ENCODE data around the gene AMDHD2.

AMDHD2 gene

DNA sequence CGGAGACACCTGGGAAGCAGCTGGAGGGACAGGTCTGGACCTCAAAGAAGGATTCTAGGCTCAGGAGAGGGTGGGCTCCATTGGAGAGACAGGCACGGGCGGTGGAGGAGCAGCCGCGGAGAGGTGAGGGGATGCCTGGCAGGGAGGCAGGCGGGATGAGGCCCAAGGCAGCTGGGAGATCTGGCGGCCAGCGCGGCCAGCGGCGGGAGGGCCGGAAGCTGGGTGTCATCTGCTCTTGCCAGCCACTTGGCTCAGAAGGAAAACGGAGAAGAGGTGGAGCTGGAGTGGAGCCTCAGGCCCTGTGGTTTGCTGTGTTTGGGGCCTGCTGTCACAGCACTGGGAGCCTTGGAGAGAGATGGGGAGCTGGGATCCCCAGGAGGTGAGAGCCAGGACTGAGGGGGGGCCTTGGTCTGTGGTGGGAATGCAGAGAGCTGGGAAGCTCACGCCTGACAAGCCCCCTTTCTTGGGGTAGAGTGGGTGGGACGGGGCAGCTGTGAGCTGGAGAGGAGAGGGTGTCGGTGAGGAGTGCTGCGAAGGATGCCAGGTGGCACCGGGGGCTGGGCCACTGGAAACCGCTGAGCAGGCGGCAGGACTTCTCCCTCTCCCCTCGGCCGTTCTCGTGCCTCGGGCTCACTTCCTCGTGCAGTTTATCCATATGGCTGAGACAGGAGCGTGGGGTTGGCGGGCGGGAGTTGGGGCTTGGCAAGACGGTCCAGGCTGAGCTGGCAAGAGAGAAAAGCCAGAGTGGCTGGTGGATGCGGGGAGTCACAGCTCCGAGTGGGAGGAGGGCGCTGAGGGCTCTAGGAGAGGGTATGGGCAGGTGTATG is 37.2 kb upstream of the AMDHD2 start:
- no peak for DNase-seq (ENCODE audit: low read depth in 2 of 2, low spot score in 1 of 2)

DNA sequence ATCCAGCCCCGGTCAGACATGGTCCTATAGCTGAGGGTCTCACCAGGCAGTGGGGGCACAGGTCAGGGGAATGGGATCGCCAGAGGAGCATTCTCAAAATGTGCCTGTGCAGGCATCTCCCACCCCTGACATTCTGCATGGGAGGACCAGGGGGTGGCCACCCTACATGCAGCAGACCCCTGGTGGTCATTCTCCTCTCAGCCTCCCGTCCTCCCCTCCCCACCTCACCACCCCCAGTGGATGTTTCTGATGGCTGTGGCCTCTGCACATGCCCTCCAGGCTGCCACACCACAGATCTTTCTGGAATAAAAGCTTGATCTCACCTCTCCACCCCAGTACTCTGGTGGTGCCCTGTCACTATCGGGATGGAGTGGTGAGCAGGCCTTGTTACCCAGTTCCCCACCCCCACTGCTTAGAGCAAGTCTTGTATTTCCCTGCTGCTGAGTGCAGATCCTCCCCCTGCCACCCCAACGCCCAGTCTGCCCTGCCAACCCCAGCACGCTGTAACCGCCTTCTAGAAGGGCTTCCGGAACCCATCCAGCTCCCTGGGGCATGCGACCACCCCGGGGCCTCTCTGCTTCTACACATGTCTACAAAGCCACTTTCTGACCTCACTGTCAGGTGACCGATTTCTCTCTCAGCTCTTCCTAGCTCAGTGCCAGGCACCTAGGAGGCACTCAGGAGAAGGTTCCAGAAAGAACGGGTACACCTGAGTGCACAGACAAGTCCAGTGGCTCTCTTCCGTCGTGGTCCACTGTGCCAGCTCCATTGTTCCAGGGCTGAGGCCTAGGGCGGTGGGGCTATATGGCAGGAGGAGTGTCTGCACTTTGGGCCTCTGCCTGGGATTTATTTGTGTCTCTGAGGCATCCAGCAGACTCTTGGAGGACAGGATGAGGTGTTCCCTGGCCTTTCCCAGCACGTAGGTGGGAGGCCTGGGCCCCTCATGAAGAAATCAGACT is 36.0 kb upstream of the AMDHD2 start:
- no peak for DNase-seq (ENCODE audit: low read depth in 2 of 2, low spot score in 1 of 2)

DNA sequence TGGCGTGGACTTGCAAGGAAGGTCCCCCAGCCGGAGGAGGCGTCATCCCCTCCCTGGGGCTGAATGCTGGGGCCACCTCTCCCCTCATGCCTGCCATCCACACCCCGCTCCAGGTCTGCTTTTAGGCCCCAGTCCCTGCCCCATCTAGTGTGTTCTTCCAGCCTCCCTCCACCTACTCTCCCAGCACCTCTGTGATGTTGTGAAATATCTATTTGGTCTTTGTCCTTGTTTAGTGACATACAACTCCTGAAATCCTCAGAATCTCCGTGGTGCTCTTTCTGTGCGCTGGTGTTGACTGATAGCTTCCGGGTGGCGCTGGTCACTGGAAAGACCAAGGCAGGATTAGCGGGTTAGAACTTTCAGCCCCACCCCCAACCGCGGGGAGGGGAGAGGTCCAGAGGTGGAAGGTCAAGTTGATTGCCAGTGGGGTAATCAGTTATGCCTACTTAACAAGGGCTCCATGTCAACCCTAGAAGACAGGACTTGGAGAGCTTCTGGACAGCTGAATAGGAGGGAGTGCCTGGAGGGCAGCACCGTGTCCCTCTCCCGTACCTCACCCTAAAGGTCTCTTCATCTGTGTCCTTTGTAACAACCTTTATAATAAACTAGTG is 35.2 kb upstream of the AMDHD2 start:
- DNase-seq (ENCODE audit: low read depth in 2 of 2, low spot score in 1 of 2): no peak

GRCh38 chr16:2485811-2486507 is 34.2 kb upstream of the AMDHD2 start:
- DNase-seq (ENCODE audit: low read depth in 2 of 2, low spot score in 1 of 2): no peak

- peak; percentile 63 to 73 for DNase-seq (ENCODE audit: low read depth in 2 of 2, low spot score in 1 of 2)
Measured at GRCh38 chr16:2486645-2487516, 33.3 kb upstream of the AMDHD2 start.

DNA sequence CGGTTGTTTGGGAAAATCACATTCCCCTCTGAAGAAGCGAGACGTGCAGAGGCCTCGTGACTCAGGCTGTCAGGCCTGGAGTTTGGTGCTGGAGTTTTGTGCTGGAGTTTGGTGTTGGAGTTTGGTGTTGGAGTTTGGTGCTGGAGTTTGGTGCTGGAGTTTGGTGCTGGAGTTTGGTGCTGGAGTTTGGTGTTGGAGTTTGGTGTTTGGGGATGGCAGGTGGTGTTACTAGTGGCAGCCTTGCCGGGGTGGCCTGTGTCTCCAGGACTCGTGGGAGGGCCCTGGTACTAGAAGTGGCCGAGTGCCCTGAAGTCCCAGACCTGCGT is 32.7 kb upstream of the AMDHD2 start:
- DNase-seq (ENCODE audit: low read depth in 2 of 2, low spot score in 1 of 2): no peak

DNA sequence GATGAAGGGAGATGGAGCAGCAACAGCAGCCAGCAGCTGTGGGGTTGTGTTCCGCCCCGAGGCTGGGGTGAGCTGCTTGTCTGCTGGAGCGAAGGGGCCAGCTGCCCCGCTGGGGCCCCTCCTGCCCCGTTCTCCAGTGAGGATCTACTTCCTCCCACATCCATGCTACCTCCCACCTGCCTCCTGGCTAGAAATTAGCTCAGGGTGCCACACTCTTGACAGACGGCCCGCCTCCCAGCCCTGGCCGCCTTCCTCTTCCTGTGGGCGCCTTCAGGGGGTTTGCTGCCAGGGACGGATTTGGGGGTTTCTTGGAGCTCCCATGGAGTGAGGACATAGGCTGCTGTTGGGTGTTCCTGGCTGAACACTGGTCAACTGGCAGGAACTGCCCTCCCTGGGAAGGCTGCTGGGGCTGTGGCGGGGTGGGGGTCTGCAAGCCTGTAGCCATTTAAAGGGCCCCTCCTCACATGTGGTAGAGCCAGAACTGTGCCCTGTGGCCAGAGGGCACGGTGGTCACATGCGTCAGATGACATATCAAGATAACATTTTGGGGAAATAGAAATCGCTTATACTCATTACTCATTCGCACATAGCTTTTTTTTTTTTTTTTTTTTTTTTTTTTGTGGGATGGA is 32.2 kb upstream of the AMDHD2 start:
- no peak for DNase-seq (ENCODE audit: low read depth in 2 of 2, low spot score in 1 of 2)

DNA sequence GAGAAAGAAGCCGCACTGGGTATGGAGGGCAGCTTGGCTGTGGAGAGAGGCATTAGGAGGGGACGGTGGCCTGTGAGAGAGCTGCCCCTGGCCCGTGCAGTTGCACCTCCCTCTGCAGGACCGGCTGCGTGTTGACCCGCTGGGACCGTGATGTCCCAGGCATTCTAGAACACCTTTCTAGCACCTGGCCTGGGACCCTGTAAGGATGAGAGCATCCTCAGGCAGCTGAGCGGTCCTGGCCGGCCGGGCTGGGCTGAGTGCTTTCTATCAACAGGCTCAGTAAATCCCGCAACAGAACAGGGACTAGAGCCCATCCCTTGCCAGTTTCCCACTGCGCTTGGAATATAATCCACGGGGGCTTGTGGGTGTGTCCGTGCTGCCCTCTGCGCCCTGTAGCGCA is 30.6 kb upstream of the AMDHD2 start:
- no peak for DNase-seq (ENCODE audit: low read depth in 2 of 2, low spot score in 1 of 2)

- no peak for DNase-seq (ENCODE audit: low read depth in 2 of 2, low spot score in 1 of 2)
Measured at GRCh38 chr16:2490190-2491105, 29.7 kb upstream of the AMDHD2 start.

DNA sequence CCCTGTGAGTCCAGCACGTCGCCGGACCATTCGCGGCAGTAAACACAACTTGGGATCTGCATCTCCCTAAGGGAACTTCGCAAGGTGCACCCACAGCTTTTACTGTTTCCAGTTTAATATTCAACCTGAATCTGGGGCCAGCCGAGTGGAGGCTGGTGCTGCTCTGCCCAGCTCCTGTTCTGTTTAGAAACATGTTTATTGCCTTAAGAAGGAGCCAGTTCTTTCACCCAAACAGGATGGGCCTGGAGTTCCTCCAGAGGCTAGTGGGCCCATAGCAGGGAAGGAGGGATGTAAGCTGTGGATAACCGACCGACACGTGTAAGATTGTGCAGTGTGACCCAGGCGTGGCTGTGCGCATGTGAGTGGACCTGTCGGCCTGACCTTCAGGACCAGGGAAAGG is 27.9 kb upstream of the AMDHD2 start:
- DNase-seq (ENCODE audit: low read depth in 2 of 2, low spot score in 1 of 2): no peak

DNA sequence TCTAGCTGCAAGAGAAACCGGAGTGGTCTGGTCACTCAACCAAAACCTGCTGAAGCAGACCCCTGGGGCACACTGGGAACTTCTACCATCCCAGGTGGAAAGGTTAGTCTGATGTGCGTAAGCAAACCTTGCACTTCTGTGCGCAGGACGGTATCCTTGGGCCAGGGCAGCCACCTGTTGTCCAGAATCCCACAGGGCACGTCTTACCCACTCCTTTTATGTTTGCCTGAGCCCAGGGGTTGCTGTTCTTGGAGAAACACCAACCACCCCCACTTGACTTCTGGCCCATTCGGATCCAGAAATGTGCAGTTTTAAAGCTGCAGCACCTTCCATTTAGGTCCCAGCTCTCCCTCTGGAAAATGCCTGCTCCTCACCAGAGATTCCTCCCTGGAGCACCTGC is 26.6 kb upstream of the AMDHD2 start:
- no peak for DNase-seq (ENCODE audit: low read depth in 2 of 2, low spot score in 1 of 2)

DNA sequence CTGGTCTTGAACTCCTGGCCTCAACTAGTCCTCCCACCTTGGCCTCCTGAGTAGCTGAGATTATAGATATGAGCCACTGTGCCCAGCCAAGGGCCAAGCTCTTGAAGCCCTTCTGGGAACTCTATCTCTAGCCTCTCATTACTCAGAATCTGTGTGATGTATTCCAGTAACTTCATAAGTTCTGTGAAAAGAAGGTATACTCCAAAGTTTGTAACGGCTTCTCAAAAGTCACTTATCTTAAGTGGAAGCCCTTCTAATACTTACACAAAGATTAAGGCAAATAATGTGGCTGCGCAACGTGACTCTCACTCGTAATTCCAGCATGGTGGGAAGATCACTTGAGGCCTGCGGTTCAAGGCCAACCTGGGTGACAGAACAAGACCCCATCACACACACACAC is 25.6 kb upstream of the AMDHD2 start:
- no peak for DNase-seq (ENCODE audit: low read depth in 2 of 2, low spot score in 1 of 2)

DNA sequence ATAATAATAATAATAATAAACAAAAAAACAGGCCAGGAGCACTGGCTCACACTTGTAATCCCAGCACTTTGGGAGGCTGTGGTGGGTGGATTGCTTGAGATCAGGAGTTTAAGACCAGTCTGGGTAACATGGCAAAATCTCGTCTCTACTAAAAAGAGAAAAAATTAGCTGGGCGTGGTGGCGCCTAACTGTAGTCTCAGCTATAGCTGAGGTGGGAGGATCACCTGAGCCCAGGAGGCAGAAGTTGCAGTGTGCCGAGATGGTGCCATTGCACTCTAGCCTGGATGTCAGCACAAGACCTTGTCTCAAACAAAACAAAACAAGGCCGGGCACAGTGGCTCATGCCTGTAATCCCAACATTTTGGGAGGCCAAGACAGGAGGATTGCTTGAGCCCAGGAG is 25.1 kb upstream of the AMDHD2 start:
- no peak for DNase-seq (ENCODE audit: low read depth in 2 of 2, low spot score in 1 of 2)

DNA sequence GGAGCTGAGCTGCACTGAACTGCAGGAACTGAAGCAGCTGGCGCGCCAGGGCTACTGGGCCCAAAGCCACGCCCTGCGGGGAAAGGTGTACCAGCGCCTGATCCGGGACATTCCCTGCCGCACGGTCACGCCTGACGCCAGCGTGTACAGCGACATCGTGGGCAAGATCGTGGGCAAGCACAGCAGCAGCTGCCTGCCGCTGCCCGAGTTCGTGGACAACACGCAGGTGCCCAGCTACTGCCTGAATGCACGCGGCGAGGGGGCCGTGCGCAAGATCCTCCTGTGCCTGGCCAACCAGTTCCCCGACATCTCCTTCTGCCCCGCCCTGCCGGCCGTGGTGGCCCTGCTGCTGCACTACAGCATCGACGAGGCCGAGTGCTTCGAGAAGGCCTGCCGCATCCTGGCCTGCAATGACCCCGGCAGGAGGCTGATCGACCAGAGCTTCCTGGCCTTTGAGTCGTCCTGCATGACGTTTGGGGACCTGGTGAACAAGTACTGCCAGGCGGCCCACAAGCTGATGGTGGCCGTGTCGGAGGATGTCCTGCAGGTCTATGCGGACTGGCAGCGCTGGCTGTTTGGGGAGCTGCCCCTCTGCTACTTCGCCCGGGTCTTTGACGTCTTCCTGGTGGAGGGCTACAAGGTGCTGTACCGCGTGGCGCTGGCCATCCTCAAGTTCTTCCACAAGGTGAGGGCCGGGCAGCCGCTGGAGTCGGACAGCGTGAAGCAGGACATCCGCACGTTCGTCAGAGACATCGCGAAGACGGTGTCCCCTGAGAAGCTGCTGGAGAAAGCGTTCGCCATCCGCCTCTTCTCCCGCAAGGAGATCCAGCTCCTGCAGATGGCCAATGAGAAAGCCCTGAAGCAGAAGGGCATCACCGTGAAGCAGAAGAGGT is 23.7 kb upstream of the AMDHD2 start:
- DNase-seq (ENCODE audit: low read depth in 2 of 2, low spot score in 1 of 2): no peak

- no peak for DNase-seq (ENCODE audit: low read depth in 2 of 2, low spot score in 1 of 2)
Measured at GRCh38 chr16:2497116-2497630, 23.0 kb upstream of the AMDHD2 start.

GRCh38 chr16:2497695-2498484 is 22.3 kb upstream of the AMDHD2 start:
- DNase-seq (ENCODE audit: low read depth in 2 of 2, low spot score in 1 of 2): no peak

All from stimulated activated CD8-positive, alpha-beta memory T cell treated with anti-CD3 and anti-CD28 coated beads, Interleukin-4, amount 100 ng/mL, for 4 hours (primary cell).